SK-N-SH (cell line): ENCODE results near the gene RNGTT. TPM values are rescaled to one million over a fixed set of nuclear protein-coding genes. Genes with fewer than 3 reads are reported as not detected.
A peak's percentile ranks its signal among the peaks of the same experiment; 100 is the strongest.
"Not testable (repeated sequence)": the region's sequence is repeated elsewhere in the genome, so short reads cannot be mapped to it uniquely, and the experiment has no call there.

Experiments used
- CTCF ChIA-PET: fragments of 300-600, 350-600 bp; formaldehyde crosslinking; extraction: SDS; loops from one replicate; lab custom pipeline; 2021; lab: Yijun Ruan, JAX
- POLR2A ChIA-PET: fragments of 350-600 bp; sonication (Branson Sonifier 250); formaldehyde crosslinking; extraction: SDS; loops from one replicate; lab custom pipeline; 2020; ENCODE audit warnings: antibody characterized with exemption, inconsistent platforms; lab: Yijun Ruan, JAX
- DNase-seq: peaks from one replicate; pipeline ENCODE4 v3.0.0; 2012
- H2AFZ ChIP-seq: fragments of 200-600 bp; sonication (generic); 2 replicates; pipeline ENCODE4 v1.8.1; 2016; ENCODE audit warnings: antibody characterized with exemption, mild to moderate bottlenecking, low read depth
- H3F3A ChIP-seq: fragments of 200-600 bp; sonication (generic); replicated peaks from 2 replicates; pipeline ENCODE3; 2016; ENCODE audit warnings: antibody characterized with exemption, mild to moderate bottlenecking; ENCODE audit not compliant: insufficient read depth
- H3K27ac ChIP-seq, 2 experiments: fragments of 200-500 bp in 1 of 2; fragments of 200-600 bp in 1 of 2; sonication (Bioruptor generic) in 1 of 2; sonication (generic), shearing (Covaris generic) in 1 of 2; 2 replicates each; pipeline versions ENCODE4 v1.5.1 to v1.6.1; 2014 to 2016; ENCODE audit warnings: low read depth in 2 of 2, inconsistent platforms in 1 of 2, low read length in 1 of 2, mild to moderate bottlenecking in 1 of 2, mixed read lengths in 1 of 2
- H3K27me3 ChIP-seq: fragments of 200-600 bp; sonication (generic), shearing (Covaris generic); 2 replicates; pipeline ENCODE4 v1.6.1; 2016; ENCODE audit warnings: mixed run types; ENCODE audit not compliant: insufficient read depth
- H3K36me3 ChIP-seq, 2 experiments: fragments of 200-500 bp in 1 of 2; fragments of 200-600 bp in 1 of 2; sonication (Bioruptor generic) in 1 of 2; sonication (generic) in 1 of 2; replicated peaks in 1 of 2; 2 replicates each; pipeline versions ENCODE3 to v1.5.1; 2014 to 2016; ENCODE audit warnings: low read length in 1 of 2, mild to moderate bottlenecking in 1 of 2; ENCODE audit not compliant: insufficient read depth in 2 of 2, control insufficient read depth in 1 of 2
- H3K4me1 ChIP-seq, 2 experiments: fragments of 200-500 bp in 1 of 2; fragments of 200-600 bp in 1 of 2; sonication (Bioruptor generic) in 1 of 2; sonication (generic), shearing (Covaris generic) in 1 of 2; 2 replicates each; pipeline versions ENCODE4 v1.5.1 to v1.6.1; 2014 to 2016; ENCODE audit warnings: low read depth in 1 of 2, low read length in 1 of 2, mixed run types in 1 of 2; ENCODE audit not compliant: insufficient read depth in 2 of 2, control insufficient read depth in 1 of 2
- H3K4me2 ChIP-seq: fragments of 200-600 bp; sonication (generic), shearing (Covaris generic); 2 replicates; pipeline ENCODE4 v1.6.1; 2017; ENCODE audit warnings: mixed run types
- H3K4me3 ChIP-seq, 2 experiments: fragments of 200-500 bp in 1 of 2; fragments of 200-600 bp in 1 of 2; sonication (Bioruptor generic) in 1 of 2; sonication (generic), shearing (Covaris generic) in 1 of 2; 2 replicates each; pipeline versions ENCODE4 v1.5.1 to v1.8.1; 2014 to 2016; ENCODE audit warnings: low read depth in 2 of 2, inconsistent platforms in 1 of 2, low read length in 1 of 2, mild to moderate bottlenecking in 1 of 2, mixed read lengths in 1 of 2, moderate library complexity in 1 of 2
- H3K79me2 ChIP-seq: fragments of 200-600 bp; sonication (generic); 2 replicates; pipeline ENCODE4 v1.8.1; 2017; ENCODE audit warnings: mild to moderate bottlenecking; ENCODE audit not compliant: insufficient read depth
- H3K9ac ChIP-seq: fragments of 200-600 bp; sonication (generic); 2 replicates; pipeline ENCODE4 v1.6.1; 2017; ENCODE audit warnings: mixed run types
- H3K9me2 ChIP-seq: fragments of 200-600 bp; sonication (generic); 2 replicates; pipeline ENCODE4 v1.6.1; 2017; ENCODE audit warnings: mixed run types
- H3K9me3 ChIP-seq: fragments of 200-600 bp; sonication (generic); 2 replicates; pipeline ENCODE4 v1.6.1; 2017; ENCODE audit warnings: mixed run types, mild to moderate bottlenecking, moderate library complexity
- H4K20me1 ChIP-seq: fragments of 200-600 bp; sonication (generic); 2 replicates; pipeline ENCODE4 v1.6.1; 2017; ENCODE audit warnings: mild to moderate bottlenecking, mixed run types; ENCODE audit not compliant: insufficient read depth
- EP300 ChIP-seq, 2 experiments: IDR thresholded peaks; 2 replicates each; pipeline versions ENCODE4 v1.4.0 to v1.6.1; 2012; ENCODE audit warnings: borderline replicate concordance in 1 of 2, low read depth in 1 of 2, low read length in 1 of 2
- RAD21 ChIP-seq: IDR thresholded peaks from 2 replicates; pipeline ENCODE4 v1.6.1; 2012; ENCODE audit warnings: mild to moderate bottlenecking, low read length
- RCOR1 ChIP-seq: fragments of 150-350 bp; IDR thresholded peaks from 2 replicates; pipeline ENCODE4 v1.6.1; 2017; ENCODE audit warnings: antibody characterized with exemption, low read length
- WGBS: methylation state at CpG from one replicate; pipeline ENCODE4 v1.1.6; 2017; ENCODE audit warnings: low lambda C conversion rate; 5-methylcytosine and 5-hydroxymethylcytosine counted together
- polyA plus RNA-seq, 3 experiments: library from polyadenylated mRNA; depleted of rRNA; stranded (reverse); fragments of >200 nt; gene quantifications; 2 replicates each; pipeline ENCODE4 v1.2.3, GENCODE V29; 2012
- TF ChIP-seq, protein P1 (sequence below): fragments of 200-600 bp; sonication (generic); IDR thresholded peaks from 2 replicates; pipeline ENCODE4 v1.6.1; 2017; ENCODE audit warnings: antibody characterized with exemption, mild to moderate bottlenecking, moderate library complexity
- TF ChIP-seq, protein P2 (sequence below): fragments of 150-350 bp; IDR thresholded peaks from 2 replicates; pipeline ENCODE4 v1.6.1; 2017; ENCODE audit warnings: antibody characterized with exemption, low read length, low read depth, borderline replicate concordance
- TF ChIP-seq, protein P3 (sequence below): IDR thresholded peaks from 2 replicates; pipeline ENCODE4 v1.4.0; 2012; ENCODE audit warnings: low read depth, borderline replicate concordance

RNGTT gene
- polyA plus RNA-seq, 1 of the 3 experiments (the other 2 are of a cell fraction), result 3.3 TPM

DNA sequence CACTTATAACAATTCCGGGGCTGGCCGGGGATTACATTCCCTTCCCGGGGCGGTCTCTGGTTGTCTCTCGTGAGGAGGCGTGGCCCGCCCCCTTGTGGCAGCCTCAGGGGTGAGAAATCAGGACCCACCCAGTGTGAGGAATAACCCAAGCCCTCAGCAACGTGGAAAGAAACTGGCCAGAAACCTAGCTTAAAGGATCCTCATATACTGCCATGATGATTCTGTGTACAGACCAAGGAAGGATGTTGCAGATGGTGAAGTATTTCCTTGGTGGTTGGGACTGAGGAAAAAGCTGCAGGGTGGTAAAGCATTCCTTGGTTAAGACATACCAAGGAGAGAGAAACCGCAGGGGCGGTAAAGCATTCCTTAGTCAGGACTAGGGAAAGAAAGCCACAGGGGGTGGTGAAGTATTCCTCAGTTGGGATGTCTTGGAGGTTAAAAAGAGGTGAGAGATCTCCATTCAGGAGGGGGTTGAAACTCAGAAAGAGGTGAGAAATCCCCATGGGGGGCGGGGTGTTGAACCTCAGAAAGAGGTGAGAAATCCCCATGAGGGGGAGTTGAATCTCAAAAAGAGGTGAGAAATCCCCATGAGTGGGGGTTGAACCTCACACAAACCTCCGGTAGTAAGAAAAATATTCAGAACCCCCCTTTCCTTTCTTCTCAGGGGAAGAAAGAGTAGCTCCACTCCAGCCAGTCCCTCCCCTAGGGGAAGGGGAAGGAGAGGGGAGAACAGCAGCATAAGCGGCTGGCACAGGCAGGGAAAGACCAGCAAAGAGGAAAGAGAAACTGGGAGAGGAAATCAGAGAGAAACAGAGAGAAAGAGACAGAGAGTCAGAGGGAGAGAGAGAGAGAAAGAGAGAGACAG lies 238.1 kb downstream of the RNGTT start:
- H3K4me1 ChIP-seq, result no peaks in the 10 kb centered on the region
- no peaks in the 10 kb centered on the region for H4K20me1 ChIP-seq
- no peak overlapping the region for H3K27ac ChIP-seq
- no peaks in the 10 kb centered on the region for H3K9me2 ChIP-seq
- POLR2A ChIA-PET, result no interaction called here
- no peaks in the 10 kb centered on the region for H3K79me2 ChIP-seq
- no peak overlapping the region for H3K4me2 ChIP-seq
- TF ChIP-seq RAD21 (peak; percentile 13; the same call in 1 of the 2 replicates), EP300 (IDR thresholded peaks at IDR 0.05; ENCODE audit: borderline replicate concordance in 1 of 2, low read depth in 1 of 2, low read length in 1 of 2) (no peak)
- TF ChIP-seq, protein P1, sequence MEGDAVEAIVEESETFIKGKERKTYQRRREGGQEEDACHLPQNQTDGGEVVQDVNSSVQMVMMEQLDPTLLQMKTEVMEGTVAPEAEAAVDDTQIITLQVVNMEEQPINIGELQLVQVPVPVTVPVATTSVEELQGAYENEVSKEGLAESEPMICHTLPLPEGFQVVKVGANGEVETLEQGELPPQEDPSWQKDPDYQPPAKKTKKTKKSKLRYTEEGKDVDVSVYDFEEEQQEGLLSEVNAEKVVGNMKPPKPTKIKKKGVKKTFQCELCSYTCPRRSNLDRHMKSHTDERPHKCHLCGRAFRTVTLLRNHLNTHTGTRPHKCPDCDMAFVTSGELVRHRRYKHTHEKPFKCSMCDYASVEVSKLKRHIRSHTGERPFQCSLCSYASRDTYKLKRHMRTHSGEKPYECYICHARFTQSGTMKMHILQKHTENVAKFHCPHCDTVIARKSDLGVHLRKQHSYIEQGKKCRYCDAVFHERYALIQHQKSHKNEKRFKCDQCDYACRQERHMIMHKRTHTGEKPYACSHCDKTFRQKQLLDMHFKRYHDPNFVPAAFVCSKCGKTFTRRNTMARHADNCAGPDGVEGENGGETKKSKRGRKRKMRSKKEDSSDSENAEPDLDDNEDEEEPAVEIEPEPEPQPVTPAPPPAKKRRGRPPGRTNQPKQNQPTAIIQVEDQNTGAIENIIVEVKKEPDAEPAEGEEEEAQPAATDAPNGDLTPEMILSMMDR, result peak; percentile 33
- TF ChIP-seq, protein P2, sequence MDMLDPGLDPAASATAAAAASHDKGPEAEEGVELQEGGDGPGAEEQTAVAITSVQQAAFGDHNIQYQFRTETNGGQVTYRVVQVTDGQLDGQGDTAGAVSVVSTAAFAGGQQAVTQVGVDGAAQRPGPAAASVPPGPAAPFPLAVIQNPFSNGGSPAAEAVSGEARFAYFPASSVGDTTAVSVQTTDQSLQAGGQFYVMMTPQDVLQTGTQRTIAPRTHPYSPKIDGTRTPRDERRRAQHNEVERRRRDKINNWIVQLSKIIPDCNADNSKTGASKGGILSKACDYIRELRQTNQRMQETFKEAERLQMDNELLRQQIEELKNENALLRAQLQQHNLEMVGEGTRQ, result no peak
- CTCF ChIA-PET, result interaction anchor here (0.7 kb wide), 1 partner anchor 139 kb away, joined by 3 read pairs; no protein-coding TSS in a partner anchor
- no peaks in the 10 kb centered on the region for H3F3A ChIP-seq
- no peak overlapping the region for H3K4me3 ChIP-seq
- H2AFZ ChIP-seq, result no peak overlapping the region
- no peak overlapping the region for H3K9ac ChIP-seq
- no peaks in the 10 kb centered on the region for H3K27me3 ChIP-seq
- peak; percentile 15 for DNase-seq
- 92% methylated on average over 13 of the region's 13 CpGs for WGBS
- H3K36me3 ChIP-seq, result no peaks in the 10 kb centered on the region
- H3K9me3 ChIP-seq, result no peaks in the 10 kb centered on the region

DNA sequence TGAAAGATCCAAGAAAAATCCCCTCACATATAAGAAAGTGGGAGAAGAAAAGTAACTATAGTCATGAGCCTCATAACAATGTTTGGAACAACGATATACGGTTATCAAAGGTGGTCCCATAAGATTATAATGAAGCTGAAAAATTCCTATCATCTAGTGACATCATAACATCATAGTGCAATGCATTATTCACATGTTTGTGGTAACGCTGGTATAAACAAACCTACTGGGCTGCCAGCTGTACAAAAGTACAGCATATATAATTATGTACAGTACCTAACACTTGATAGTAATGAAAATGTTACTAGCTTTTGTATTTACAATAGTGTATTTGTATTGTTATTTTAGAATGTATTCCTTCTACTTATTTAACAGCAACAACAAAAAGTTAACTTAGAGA lies 240.7 kb downstream of the RNGTT start:
- H3K4me3 ChIP-seq, result no peak overlapping the region
- 100% methylated on average over 3 of the region's 3 CpGs for WGBS
- TF ChIP-seq, protein P1, result no peak
- TF ChIP-seq RCOR1, result no peak
- TF ChIP-seq, protein P3, sequence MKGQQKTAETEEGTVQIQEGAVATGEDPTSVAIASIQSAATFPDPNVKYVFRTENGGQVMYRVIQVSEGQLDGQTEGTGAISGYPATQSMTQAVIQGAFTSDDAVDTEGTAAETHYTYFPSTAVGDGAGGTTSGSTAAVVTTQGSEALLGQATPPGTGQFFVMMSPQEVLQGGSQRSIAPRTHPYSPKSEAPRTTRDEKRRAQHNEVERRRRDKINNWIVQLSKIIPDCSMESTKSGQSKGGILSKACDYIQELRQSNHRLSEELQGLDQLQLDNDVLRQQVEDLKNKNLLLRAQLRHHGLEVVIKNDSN, result no peak

DNA sequence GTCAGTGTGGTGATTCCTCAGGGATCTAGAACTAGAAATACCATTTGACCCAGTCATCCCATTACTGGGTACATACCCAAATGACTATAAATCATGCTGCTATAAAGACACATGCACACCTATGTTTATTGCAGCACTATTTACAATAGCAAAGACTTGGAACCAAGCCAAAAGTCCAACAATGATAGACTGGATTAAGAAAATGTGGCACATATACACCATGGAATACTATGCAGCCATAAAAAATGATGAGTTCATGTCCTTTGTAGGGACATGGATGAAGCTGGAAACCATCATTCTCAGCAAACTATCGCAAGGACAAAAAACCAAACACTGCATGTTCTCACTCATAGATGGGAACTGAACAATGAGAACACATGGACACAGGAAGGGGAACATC lies 247.0 kb downstream of the RNGTT start:
- POLR2A ChIA-PET, H3K27ac ChIP-seq, CTCF ChIA-PET, H3K4me1 ChIP-seq, H3K79me2 ChIP-seq, H4K20me1 ChIP-seq, H3K36me3 ChIP-seq, H3F3A ChIP-seq, H2AFZ ChIP-seq, H3K9me3 ChIP-seq, H3K9ac ChIP-seq, H3K4me2 ChIP-seq, H3K4me3 ChIP-seq, H3K27me3 ChIP-seq, DNase-seq, H3K9me2 ChIP-seq: not testable (repeated sequence)
- no CpG with 5 or more reads among the region's 1 CpG for WGBS

More for the DNA sequence above, 240.7 kb downstream of the RNGTT start:
- Histone ChIP-seq H3K27ac (no peak overlapping the region), H3K36me3 (no peaks in the 10 kb centered on the region), H4K20me1 (no peaks in the 10 kb centered on the region), H3K27me3 (no peaks in the 10 kb centered on the region), H3K79me2 (no peaks in the 10 kb centered on the region), H3F3A (no peaks in the 10 kb centered on the region), H2AFZ (no peak overlapping the region), H3K9me3 (no peaks in the 10 kb centered on the region), H3K9me2 (no peaks in the 10 kb centered on the region), H3K4me2 (no peak overlapping the region), H3K9ac (no peak overlapping the region), H3K4me1 (no peaks in the 10 kb centered on the region)
- no peak for DNase-seq
- CTCF ChIA-PET, result no interaction called here
- POLR2A ChIA-PET, result no interaction called here
